ENCODE results near the gene RAET1G. TPM values are rescaled to one million over a fixed set of nuclear protein-coding genes. Genes with fewer than 3 reads are reported as not detected.
"Not testable (repeated sequence)": the region's sequence is repeated elsewhere in the genome, so short reads cannot be mapped to it uniquely, and the experiment has no call there.

The RAET1G gene
- total RNA-seq, 1 donor, result 4.6 TPM

- H3K4me3 ChIP-seq (ENCODE audit: low read depth, low read length), result no peak overlapping the region
- no peak for TF ChIP-seq CTCF (IDR thresholded peaks at IDR 0.05; ENCODE audit: insufficient read depth, low read length)
- no peak for DNase-seq (ENCODE audit: low read depth)
These were observed 6.7 kb downstream of the RAET1G start for GRCh38 chr6:149915970-149916865.

GRCh38 chr6:149913540-149914240 is 9.2 kb downstream of the RAET1G start:
- no peak overlapping the region for H3K4me3 ChIP-seq (ENCODE audit: low read depth, low read length)
- TF ChIP-seq CTCF (IDR thresholded peaks at IDR 0.05; ENCODE audit: insufficient read depth, low read length), result no peak
- no peak for DNase-seq (ENCODE audit: low read depth)

GRCh38 chr6:149913085-149913484 is 9.8 kb downstream of the RAET1G start:
- no peak overlapping the region for H3K4me3 ChIP-seq (ENCODE audit: low read depth, low read length)
- DNase-seq (ENCODE audit: low read depth), result no peak
- TF ChIP-seq CTCF (IDR thresholded peaks at IDR 0.05; ENCODE audit: insufficient read depth, low read length), result no peak

GRCh38 chr6:149912680-149913079 is 10.2 kb downstream of the RAET1G start:
- not testable (repeated sequence) for H3K4me3 ChIP-seq (ENCODE audit: low read depth, low read length); DNase-seq (ENCODE audit: low read depth)

GRCh38 chr6:149910721-149911151 is 12.2 kb downstream of the RAET1G start:
- TF ChIP-seq CTCF (IDR thresholded peaks at IDR 0.05; ENCODE audit: insufficient read depth, low read length), result no peak
- DNase-seq (ENCODE audit: low read depth), result no peak
- no peak overlapping the region for H3K4me3 ChIP-seq (ENCODE audit: low read depth, low read length)

- no peak for TF ChIP-seq CTCF (IDR thresholded peaks at IDR 0.05; ENCODE audit: insufficient read depth, low read length)
These were observed 13.0 kb downstream of the RAET1G start for GRCh38 chr6:149909701-149910470.

GRCh38 chr6:149908480-149908879 is 14.4 kb downstream of the RAET1G start:
- not testable (repeated sequence) for DNase-seq (ENCODE audit: low read depth); H3K4me3 ChIP-seq (ENCODE audit: low read depth, low read length)

More at GRCh38 chr6:149909701-149910470, 13.0 kb downstream of the RAET1G start:
- no peak overlapping the region for H3K4me3 ChIP-seq (ENCODE audit: low read depth, low read length)
- no peak for DNase-seq (ENCODE audit: low read depth)
